Stimulated activated CD8-positive, alpha-beta memory T cell treated with anti-CD3 and anti-CD28 coated beads, Interleukin-4, amount 100 ng/mL, for 4 hours (primary cell): Measurements from ENCODE around the gene HS3ST2.
A peak's percentile ranks its signal among the peaks of the same experiment; 100 is the strongest.
"Not testable (repeated sequence)": the region's sequence is repeated elsewhere in the genome, so short reads cannot be mapped to it uniquely, and the experiment has no call there.

ENCODE experiments used
- DNase-seq, 2 donors: peaks; one replicate each; pipeline ENCODE4 v3.0.0-alpha.2; 2020; ENCODE audit warnings: low read depth in 2 of 2, low spot score in 1 of 2

HS3ST2 gene

DNA sequence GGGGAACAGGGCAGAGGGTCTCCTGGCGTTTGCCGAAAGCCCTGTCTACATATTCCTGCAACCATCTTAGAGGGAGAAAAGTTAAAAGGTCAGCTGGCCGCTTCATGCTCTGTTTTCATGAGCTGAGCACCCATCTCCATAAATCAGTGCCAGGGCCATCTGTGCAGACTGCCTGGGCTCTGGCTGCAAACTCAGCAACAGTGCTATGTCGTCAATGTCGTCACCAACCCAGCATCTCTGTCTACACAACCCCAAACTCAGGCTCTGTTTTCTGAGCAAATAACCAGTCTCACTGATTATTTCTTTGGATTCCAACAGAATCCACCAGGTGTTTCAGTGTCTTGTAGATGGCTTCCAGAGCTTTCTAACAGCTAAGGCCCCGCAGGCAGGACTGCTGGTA lies 65.0 kb downstream of the HS3ST2 start:
- DNase-seq: no peak

DNA sequence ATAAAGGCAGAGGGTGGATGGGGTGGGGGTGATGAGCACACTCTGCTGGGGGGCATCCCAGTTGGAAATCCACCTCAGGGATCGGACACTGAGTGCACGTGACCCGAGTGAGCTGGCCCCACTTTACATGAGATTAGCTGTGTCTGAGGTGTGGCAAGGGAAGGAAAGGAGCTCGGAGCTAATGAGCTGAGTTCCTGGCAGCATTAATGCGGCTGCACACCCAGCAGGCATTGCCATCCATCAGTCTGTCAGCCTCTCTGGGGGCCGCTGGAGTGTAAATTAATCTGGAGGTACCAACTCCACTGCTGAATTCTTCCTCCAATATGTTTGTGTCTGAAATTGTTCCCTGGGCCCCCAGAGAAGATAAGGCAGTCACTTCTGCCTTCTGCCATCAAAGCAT lies 65.5 kb downstream of the HS3ST2 start:
- DNase-seq: no peak

DNA sequence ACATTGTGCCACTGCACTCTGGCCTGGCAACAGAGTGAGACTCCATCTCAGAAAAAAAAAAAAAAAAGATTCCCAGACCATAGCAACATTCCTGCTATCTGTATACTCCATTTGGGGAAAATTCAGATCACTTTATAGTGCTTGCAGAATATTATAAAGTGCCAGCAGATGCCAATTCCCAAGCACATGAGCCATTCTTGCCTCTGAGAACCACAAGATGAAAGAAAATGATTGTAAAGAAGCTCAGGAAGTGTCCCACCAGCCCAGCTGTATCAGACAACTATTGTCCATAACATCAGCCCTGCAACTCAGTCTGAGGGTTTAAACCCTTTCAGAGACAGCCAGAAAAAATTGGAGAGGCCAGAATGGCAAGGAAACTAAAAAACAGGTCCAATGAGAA lies 69.0 kb downstream of the HS3ST2 start:
- DNase-seq: no peak

DNA sequence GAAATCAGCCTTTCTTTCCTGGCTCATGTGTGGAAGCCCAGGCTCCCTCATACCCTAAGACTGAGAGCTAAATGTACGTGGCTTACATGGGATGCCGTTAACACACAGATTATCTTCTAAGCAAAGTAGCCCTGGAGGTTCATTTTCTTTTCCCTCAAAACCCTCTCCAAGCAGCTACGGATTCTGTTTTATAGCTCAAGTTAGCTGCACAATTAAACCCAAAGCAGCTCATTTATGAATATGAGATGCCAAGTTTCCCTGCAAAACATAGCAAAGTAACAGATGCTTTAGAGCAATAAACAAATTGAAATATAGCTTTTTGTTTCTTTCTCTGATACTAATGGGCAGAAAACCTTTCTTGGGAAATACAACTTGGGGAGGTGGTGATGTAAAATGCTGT lies 72.0 kb downstream of the HS3ST2 start:
- DNase-seq: no peak

DNA sequence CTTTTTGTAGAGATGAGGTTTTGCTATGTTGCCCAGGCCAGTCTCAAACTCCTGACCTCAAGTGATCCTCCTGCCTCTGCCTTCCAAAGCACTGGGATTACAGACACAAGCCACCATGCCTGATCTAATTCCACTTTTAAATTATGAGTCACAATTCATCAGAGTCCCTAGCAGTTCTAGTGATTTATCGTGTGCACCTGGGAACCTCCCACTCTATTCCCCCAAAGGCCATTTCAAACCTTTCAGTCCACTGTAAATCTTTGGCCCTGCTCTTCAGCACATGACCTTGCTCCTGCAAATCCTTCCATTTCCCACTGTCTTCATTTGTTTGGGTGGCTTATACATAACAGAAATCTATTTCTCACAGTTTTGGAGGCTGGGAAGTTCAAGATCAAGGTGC lies 73.0 kb downstream of the HS3ST2 start:
- no peak for DNase-seq

DNA sequence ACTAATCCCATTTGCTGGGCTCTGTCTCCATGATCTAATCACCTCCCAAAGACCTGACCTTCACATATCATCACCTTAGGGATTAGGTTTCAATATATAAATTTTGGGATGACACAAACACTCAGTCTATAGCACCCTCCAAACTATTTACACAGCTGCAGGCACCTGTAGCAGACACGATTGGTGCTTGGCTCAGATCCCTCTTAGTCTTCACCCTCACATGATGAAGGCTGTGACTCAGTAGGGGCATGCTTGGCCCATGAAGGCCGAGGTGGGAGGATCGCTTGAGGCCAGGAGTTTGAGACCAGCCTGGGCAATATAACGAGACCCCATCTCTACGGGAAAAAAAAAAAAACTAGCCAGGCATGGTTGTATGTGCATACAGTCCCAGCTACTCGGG lies 73.5 kb downstream of the HS3ST2 start:
- no peak for DNase-seq

DNA sequence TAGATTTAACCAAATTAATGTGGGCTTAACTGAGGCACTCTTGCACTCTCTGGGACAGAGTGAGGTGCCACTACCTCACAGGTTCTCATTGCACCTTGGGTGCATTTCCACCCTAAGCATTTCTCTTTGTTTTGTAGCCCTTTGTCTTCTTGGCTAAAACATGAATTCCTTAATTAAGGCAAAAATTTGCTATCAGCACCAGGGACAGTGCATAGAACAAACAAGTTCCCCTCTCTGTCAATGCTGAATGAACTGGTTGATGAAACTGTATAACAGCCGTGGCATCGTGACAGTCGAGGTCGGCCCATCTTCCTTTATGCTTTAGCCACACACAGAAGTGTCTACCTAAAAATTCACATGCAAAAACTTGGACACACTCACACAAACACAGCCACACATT lies 74.8 kb downstream of the HS3ST2 start:
- no peak for DNase-seq

DNA sequence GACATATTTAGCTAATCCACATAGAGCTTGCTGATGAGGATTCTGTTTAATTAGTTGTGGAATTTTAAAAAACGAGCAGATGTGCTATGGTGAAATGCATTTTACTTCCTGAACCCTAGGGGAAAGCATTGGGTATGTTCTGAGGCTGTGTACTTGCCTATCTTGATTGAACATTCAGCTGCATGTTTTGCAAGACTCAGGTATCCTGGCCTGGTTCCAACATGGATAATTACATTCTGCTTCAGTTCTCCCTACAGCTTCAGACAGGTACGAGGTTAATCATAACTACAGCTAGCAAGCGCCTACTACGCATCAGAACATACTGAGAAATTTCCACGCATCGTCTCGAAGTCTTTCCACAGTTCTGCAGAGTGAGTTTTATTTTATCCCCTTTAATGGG lies 77.0 kb downstream of the HS3ST2 start:
- DNase-seq: no peak

DNA sequence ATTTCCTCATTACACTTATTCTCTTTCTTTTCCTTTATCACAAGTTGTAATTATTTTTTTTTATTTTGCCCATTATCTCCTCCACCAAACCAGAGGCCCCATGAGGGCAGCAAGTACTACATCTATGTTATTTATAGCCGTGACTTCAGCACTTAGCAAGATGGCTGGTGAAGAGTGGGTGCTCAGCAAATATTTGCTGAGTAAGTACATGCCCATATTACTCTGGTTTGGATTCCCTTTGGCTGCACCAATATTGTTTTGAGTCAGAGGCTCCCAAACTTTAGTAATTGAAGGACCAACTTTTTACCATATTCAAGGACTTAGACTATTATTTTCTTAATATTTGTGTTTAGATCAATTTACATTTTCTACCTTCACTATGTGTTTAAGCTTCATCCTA lies 83.2 kb downstream of the HS3ST2 start:
- DNase-seq: no peak

DNA sequence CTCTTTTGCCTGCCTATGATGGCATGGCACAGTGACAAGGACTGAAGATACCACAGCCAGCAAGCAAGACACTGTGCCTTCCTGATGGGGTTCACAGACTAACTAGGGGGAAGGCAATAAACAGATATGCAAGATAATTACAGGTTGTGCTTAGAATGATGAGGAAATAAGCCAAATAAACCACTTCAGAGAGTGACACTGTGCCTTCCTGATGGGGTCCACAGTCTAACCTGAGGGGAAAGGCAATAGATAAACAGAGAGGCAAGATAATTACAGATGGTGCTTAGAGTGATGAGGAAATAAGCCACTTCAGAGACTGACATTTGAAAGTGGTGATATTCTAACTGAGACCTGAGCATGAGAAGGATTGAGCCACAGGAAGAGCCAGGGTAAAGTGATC lies 84.2 kb downstream of the HS3ST2 start:
- DNase-seq: no peak

DNA sequence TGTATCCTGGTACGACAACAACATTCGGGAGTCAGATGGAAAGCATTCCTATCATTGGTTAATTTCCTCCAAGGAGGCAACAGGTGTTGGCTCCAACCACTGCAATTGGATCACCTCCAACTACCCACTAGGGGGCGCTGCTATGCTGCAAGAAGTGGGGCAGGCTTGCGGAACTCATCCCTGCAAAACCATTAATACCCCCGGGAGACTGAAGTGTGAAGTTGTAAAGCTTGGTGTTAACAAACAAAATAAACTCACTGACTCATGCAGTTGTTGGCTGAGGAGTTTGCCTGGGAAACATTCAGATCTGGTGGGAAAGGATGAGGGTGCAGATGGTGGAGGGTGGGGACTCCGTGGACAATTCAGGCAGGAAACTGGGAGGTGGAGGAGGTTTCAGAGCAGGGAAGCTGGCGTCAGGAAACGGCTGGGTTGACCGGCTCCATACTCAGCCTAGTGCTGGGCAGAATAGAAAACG lies 84.9 kb downstream of the HS3ST2 start:
- peak in 1 of 2 donors; percentile 22 for DNase-seq

DNA sequence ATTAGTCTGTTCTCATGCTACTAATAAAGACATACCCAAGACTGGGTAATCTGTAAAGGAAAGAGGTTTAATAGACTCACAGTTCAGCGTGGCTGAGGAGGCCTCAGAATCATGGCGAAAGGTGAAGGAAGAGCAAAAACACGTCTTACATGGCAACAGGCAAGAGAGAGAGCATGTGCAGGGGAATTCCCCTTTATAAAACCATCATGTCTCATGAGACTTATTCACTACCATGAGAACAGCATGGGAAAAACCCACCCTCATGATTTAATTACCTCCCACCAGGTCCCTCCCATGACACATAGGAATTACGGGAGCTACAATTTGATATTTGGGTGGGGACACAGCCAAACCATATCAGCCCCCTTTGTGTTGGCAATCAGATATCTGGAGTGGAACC lies 85.6 kb downstream of the HS3ST2 start:
- not testable (repeated sequence) for DNase-seq

DNA sequence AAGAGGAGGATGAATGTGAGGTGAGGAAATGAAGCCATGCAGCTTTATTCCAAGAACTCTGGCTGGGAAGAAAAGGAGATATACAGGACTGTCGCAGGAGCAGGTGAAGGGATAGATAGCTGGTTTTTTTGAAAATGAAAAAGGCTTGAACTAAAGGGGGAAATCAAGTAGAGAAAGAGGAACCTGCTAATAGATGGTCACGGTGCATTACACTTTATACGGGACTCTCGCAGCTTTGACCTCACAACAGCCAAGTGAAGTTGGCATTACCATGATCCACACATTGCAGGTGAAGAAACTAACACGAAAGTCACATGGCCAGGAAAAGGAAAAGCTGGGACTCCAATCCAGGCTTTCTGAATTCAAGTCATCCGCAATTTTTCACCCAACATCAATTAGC lies 86.9 kb downstream of the HS3ST2 start:
- DNase-seq: no peak

DNA sequence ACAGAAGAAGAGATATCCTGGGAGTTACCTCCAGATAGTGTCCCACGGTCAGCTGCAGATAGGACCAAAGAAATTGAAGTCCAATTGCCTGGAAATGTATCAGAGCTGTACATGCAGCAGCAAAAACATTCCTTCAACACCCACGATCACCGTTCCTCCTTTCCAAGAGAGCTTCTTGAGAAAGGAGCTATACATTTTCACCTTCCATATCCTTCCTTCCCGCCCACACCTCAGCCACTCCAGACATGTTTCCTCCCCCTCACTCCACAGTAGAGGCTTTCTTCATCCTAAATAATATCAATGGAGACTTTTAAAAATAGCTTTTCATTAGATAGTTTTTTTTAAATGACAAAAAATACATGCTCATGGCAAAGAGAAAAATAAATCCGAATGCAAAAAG lies 87.6 kb downstream of the HS3ST2 start:
- no peak for DNase-seq

DNA sequence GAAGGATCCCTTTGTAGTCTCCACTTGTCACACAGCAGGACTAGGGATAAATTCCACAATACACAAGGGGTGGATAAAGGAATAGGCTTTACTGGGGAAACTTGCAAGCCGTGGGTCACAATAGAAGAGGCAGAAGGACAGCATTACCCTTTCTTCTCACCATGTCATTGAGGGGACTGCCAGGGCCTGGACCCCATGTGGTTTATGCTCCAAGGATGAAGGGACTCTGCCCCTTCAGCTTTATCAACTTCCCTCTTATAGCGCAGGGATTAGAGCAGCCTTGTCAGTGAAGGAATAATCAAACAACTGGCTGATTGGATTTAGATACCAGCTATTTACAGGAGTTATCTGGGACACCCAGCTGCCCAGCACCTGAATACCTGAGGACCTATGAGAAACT lies 89.8 kb downstream of the HS3ST2 start:
- no peak for DNase-seq

DNA sequence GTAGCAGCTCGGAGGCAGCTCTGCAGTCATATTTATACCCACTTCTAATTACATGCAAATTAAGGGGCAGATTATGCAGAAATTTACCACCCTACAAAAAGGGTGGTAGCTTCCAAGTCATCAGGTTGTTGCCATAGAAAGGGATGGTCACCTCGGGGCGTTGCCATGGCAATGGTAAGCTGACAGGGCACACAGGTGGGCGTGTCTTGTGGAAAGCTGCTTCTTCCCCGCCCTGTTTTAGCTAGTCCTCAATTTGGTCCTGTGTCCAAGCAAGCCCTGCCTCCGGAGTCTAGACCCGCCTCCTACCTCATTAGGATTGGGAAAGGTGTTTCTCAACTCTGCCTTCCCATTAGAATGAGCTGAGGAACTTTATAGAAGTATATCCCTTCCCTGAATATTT lies 98.7 kb downstream of the HS3ST2 start:
- no peak for DNase-seq

DNA sequence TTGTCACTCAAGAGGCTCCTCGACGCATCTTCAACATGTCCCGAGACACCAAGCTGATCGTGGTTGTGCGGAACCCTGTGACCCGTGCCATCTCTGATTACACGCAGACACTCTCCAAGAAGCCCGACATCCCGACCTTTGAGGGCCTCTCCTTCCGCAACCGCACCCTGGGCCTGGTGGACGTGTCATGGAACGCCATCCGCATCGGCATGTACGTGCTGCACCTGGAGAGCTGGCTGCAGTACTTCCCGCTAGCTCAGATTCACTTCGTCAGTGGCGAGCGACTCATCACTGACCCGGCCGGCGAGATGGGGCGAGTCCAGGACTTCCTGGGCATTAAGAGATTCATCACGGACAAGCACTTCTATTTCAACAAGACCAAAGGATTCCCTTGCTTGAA lies 101.0 kb downstream of the HS3ST2 start:
- DNase-seq: no peak

DNA sequence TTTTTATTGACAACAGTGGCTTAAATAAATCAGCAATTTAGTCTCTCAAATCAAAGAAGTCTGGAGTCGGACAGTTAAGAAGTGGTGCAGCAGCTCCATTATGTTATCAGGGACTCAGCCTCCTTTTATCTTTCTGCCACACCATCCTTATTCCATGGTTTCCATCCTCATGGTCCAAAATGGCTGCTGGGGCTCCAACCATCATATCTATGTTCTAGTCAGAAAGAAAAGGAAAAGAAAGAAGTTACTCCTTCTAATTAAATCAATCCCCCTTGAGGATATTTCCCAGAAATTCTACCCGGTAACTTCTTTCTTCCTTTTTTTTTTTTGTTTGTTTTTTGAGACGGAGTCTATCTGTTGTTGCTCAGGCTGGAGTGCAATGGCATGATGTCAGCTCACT lies 109.5 kb downstream of the HS3ST2 start:
- no peak for DNase-seq

DNA sequence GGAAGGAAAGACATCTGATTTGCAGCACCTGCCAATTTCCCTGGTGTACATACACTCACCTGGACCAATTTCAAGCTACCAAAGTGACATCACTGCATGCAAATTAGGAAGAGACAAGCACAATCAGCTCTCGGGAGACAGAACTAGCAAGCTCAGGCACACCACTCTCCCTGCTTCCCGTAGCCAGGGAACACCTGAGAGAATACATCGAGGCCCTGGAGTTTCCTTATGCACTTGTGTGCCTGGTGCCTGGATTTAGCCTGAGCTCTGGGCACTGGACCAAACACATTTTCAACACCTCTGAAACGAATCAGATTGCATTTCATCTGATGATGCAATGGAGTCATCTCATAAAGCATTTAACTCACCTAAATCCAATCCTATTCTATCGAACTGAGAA lies 110.5 kb downstream of the HS3ST2 start:
- DNase-seq: no peak

DNA sequence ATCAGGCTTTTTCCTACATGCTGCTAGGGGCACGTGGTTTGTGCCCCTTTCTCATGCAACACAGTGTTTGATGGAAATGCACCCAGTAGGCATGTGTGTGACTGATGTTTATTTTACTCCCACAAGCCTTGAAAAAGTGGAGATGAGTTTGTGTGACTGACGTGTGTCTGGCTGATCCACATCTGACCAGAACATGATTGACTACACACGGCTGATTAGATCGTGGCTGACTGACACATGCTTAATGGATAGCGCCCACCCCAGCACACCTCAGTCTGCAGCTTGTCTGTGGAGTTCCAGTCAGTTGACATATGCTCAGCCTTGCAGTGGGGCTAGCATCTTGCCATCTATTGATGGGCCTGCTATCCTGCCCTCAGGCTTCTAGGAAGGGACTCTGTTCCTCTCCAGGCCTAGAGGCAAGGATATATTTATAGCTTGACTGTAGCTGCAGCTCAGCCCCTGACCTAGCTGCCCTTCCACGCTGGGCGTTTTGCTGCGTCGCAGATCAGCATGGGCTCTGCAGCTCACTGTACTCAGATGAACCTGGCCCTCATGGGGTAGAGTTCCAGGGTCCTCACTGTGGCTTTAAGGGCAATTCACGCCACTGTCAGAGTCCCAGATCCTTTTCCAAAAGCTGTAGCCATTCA lies 112.3 kb downstream of the HS3ST2 start:
- no peak for DNase-seq

DNA sequence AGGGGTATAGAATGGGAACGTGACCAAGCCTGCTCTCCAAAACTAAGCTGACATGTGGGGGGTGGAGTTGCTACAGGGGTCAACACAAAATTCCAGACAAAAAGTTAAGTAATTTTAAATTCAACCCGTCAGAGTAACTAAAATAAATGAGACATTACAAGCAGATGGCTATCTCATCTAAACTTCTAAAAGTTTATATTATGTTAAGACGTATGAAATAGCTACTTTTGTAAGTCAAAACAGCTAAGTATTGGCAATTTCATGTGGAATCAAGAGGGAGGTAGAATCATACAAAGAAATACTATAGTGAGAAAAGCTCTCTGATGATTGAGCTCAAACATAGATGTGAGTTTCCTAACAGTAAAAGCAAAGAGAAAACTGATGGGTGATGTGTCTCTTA lies 113.3 kb downstream of the HS3ST2 start:
- DNase-seq: no peak

DNA sequence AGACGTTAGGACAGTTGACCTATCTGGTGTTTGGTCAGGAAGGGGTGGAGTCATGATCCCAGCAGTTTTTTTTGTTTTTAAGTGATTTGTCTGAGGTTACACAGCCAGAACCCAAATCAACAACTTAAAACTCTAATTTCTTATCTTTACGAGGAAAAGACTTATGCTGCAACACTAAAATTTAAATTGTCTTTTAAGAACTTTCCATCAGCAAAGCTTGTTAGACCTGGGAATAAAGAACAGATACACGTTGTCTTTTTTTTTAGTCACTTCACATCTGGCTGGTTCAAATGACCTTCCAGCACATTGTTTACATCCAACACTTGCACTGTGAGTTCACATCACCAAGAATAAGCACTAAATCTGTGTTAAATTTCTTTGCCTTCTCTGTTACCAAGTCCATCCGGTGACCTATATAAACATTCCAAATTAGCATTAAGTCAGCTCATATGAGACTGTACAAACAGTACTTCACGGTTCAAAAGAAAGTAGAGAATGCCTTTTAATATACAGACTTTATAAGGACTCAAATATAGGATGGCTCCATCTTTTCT lies 115.0 kb downstream of the HS3ST2 start:
- no peak for DNase-seq

DNA sequence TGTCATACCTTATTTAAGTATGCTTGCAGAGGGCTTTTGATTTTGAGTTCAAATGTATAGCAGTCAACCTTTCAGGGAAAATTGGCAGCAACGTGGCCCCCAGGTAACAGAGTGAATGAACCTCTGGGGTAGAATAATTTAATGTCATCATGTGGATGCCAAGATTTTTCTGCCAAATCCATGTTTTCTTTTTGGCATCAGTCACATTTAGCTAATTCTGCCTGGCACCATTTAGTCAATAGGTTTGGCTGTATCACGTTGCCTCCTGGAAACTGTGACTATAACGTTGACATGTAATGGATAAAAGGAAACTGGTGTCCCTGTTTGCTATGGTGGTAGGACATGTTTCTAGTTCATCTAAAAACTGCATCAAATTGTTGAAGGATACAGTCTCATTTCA lies 115.5 kb downstream of the HS3ST2 start:
- DNase-seq: no peak
